Endothelial cell of umbilical vein (primary cell): ENCODE measurements around the gene AMN. TPM values are rescaled to one million over a fixed set of nuclear protein-coding genes. Genes with fewer than 3 reads are reported as not detected.

Source experiments
- BruUV-seq: library from RNA; stranded (reverse); fragments of 400-500 nt; replicated peaks from 2 replicates; lab custom pipeline; 2021; lab: Mats Ljungman, UMichigan
- CTCF ChIA-PET: fragments of 300-600, 350-600 bp; sonication (Branson Sonifier 250); formaldehyde crosslinking; loops from one replicate; lab custom pipeline; 2021; ENCODE audit warnings: antibody characterized with exemption, inconsistent platforms; lab: Charles Lee
- POLR2A ChIA-PET: fragments of 300-600, 350-600 bp; sonication (Branson Sonifier 250); formaldehyde crosslinking; loops from one replicate; lab custom pipeline; 2021; ENCODE audit warnings: antibody characterized with exemption, inconsistent platforms; lab: Charles Lee
- DNase-seq: peaks from one replicate; pipeline ENCODE4 v3.0.0-alpha.2; 2011; ENCODE audit warnings: low read depth, low spot score
- FAIRE-seq: peaks from 2 replicates; lab custom pipeline; 2011; peaks lifted over from hg19 to GRCh38; lab: Jason Lieb, UNC
- H2AFZ ChIP-seq: 2 replicates; pipeline ENCODE4 v1.6.0; 2012; ENCODE audit warnings: low read depth, low read length, control low read depth, inconsistent platforms
- H3K27ac ChIP-seq: 2 replicates; pipeline ENCODE4 v1.5.1; 2011; ENCODE audit warnings: low read depth, mild to moderate bottlenecking, control low read depth, low read length, moderate library complexity; ENCODE audit not compliant: insufficient read depth
- H3K27me3 ChIP-seq, 2 experiments: 2 replicates each; pipeline versions ENCODE4 v1.6.0 to v1.6.1; 2011; ENCODE audit warnings: low read length in 2 of 2, mixed read lengths in 1 of 2; ENCODE audit not compliant: control insufficient read depth in 2 of 2, insufficient read depth in 2 of 2
- H3K36me3 ChIP-seq, 2 experiments: 2 replicates in 1 of 2; 3 replicates in 1 of 2; pipeline ENCODE4 v1.5.1; 2011; ENCODE audit warnings: low read length in 2 of 2, mild to moderate bottlenecking in 1 of 2, moderate library complexity in 1 of 2; ENCODE audit not compliant: control insufficient read depth in 2 of 2, insufficient read depth in 2 of 2; ENCODE audit errors: extremely low read depth in 1 of 2
- H3K4me1 ChIP-seq: 3 replicates; pipeline ENCODE4 v1.5.1; 2011; ENCODE audit warnings: mild to moderate bottlenecking, low read length; ENCODE audit not compliant: control insufficient read depth, insufficient read depth; ENCODE audit errors: extremely low read depth
- H3K4me2 ChIP-seq: 2 replicates; pipeline ENCODE4 v1.6.1; 2011; ENCODE audit warnings: low read length, control low read depth, mixed read lengths; ENCODE audit not compliant: insufficient read depth
- H3K4me3 ChIP-seq, 3 experiments: fragments of 200-600 bp in 1 of 3; sonication (generic), shearing (Covaris generic) in 1 of 3; replicated peaks in 1 of 3; 2 replicates each; pipeline ENCODE4 v1.5.1; 2011 to 2016; ENCODE audit warnings: control low read depth in 3 of 3, low read length in 3 of 3, mild to moderate bottlenecking in 2 of 3, inconsistent platforms in 1 of 3, low read depth in 1 of 3, moderate library complexity in 1 of 3; ENCODE audit not compliant: insufficient read depth in 1 of 3
- H3K79me2 ChIP-seq: 2 replicates; pipeline ENCODE4 v1.6.0; 2012; ENCODE audit warnings: low read length, inconsistent platforms; ENCODE audit not compliant: control insufficient read depth, insufficient read depth
- H3K9ac ChIP-seq: replicated peaks from 2 replicates; pipeline ENCODE3; 2011; ENCODE audit warnings: low read length, control low read depth; ENCODE audit not compliant: insufficient read depth; ENCODE audit errors: extremely low read depth
- H3K9me1 ChIP-seq: replicated peaks from 3 replicates; pipeline ENCODE4 v1.6.0; 2011; ENCODE audit warnings: mild to moderate bottlenecking, low read length; ENCODE audit not compliant: control insufficient read depth, insufficient read depth; ENCODE audit errors: extremely low read depth
- H3K9me3 ChIP-seq: replicated peaks from 2 replicates; pipeline ENCODE4 v1.5.1; 2012; ENCODE audit warnings: low read length, inconsistent platforms; ENCODE audit not compliant: control insufficient read depth, insufficient read depth
- H4K20me1 ChIP-seq: replicated peaks from 2 replicates; pipeline ENCODE3; 2011; ENCODE audit warnings: mild to moderate bottlenecking, low read length; ENCODE audit not compliant: control insufficient read depth, insufficient read depth; ENCODE audit errors: extremely low read depth
- EZH2 ChIP-seq: IDR thresholded peaks from 2 replicates; pipeline ENCODE4 v1.6.1; 2012; ENCODE audit warnings: borderline replicate concordance, low read depth, mild to moderate bottlenecking, moderate library complexity, low read length, inconsistent platforms; ENCODE audit not compliant: severe bottlenecking
- FOS ChIP-seq: IDR thresholded peaks from 2 replicates; pipeline ENCODE4 v1.6.1; 2011; ENCODE audit warnings: mild to moderate bottlenecking, low read length, moderate library complexity, borderline replicate concordance; ENCODE audit not compliant: insufficient read depth
- GATA2 ChIP-seq: IDR thresholded peaks from 2 replicates; pipeline ENCODE4 v1.7.0; 2011; ENCODE audit warnings: low read depth, mild to moderate bottlenecking, moderate library complexity, mixed read lengths, low read length; ENCODE audit not compliant: insufficient read length, insufficient read depth
- JUN ChIP-seq: IDR thresholded peaks from 2 replicates; pipeline ENCODE4 v1.6.1; 2011; ENCODE audit warnings: borderline replicate concordance, low read depth; ENCODE audit not compliant: insufficient read length, insufficient read depth
- MYC ChIP-seq: IDR thresholded peaks from one replicate; pipeline ENCODE4 v1.6.1; 2011; ENCODE audit warnings: mild to moderate bottlenecking, low read depth, low read length
- POLR2A ChIP-seq: IDR thresholded peaks from 2 replicates; pipeline ENCODE4 v1.6.1; 2012; ENCODE audit warnings: low read depth, mild to moderate bottlenecking, control low read depth, low read length
- POLR2AphosphoS5 ChIP-seq: IDR thresholded peaks from 2 replicates; pipeline ENCODE4 v1.6.1; 2012; ENCODE audit warnings: low read depth, mild to moderate bottlenecking, control low read depth, low read length, moderate library complexity; ENCODE audit not compliant: insufficient read depth
- dilution Hi-C: fragments of 300-500 bp; cut with MboI; formaldehyde crosslinking; loops from one replicate; pipeline ENCODE4 v1.15.0; 2019; ENCODE audit warnings: low sequenced_read_pairs; ENCODE audit not compliant: extremely low pct_ligation_motif_present
- intact Hi-C: fragments of 100-400 bp; cut with micrococcal nuclease; formaldehyde crosslinking; loops from one replicate; pipeline ENCODE4 v1.10.0; 2022
- polyA plus RNA-seq, 4 experiments: library from polyadenylated mRNA; depleted of rRNA in 3 of 4; stranded (reverse) in 3 of 4; unstranded in 1 of 4; fragments of >200 nt; gene quantifications; 2 replicates each; pipeline versions ENCODE4 v1.2.1 to v1.2.3, GENCODE V29; 2011 to 2012; ENCODE audit warnings: missing spikeins in 1 of 4
- total RNA-seq: library from RNA; stranded (reverse); gene quantifications from 2 replicates; pipeline ENCODE4 v1.2.3, GENCODE V29; 2021
- TF ChIP-seq, protein P1 (sequence below): IDR thresholded peaks from 2 replicates; pipeline ENCODE4 v1.6.1; 2011; ENCODE audit not compliant: insufficient read depth, insufficient read length
- TF ChIP-seq, protein P2 (sequence below), 2 donors: IDR thresholded peaks; 1 replicate in 1 of 2; 2 replicates in 1 of 2; pipeline ENCODE4 v1.5.1; 2011; ENCODE audit warnings: low read length in 2 of 2, mild to moderate bottlenecking in 2 of 2, moderate library complexity in 2 of 2, control low read depth in 1 of 2, inconsistent platforms in 1 of 2, low read depth in 1 of 2; ENCODE audit not compliant: insufficient read depth in 1 of 2; ENCODE audit errors: extremely low read depth in 1 of 2

The AMN gene
- total and polyA plus RNA-seq, 2 donors (not counting 3 experiments of a cell fraction or from before 2014, with no cell fraction given) = 0.03 TPM; not detected in 1

DNA sequence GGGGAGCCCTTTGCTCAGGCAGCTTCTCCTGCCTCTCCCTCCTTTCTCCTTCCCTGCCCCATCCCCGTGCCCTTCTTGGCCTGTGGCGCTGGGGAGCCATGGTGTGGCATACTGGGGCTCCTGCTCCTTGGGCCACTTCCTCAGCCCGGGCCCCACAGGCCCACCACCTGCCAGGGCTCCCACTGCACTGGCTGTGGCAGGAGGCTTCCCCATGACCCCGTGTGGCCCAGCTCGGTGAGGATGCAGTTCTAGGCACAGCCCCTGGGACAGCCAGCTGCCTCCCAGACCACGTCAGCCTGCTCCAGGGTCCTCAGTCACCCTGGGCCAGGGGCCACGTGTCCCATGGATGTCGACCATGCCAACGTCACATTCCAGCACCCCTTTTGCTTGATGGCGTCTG lies 13.0 kb upstream of the AMN start:
- H3K4me1 ChIP-seq = no peaks in the 10 kb centered on the region
- dilution Hi-C loops (no loop called here), intact Hi-C loops (no loop called here)
- H3K36me3 ChIP-seq = peaks cover 0 to 10% of the 10 kb centered on the region in 2 experiments
- H4K20me1 ChIP-seq = no peaks in the 10 kb centered on the region
- H3K27me3 ChIP-seq = no peaks in the 10 kb centered on the region
- H3K9ac ChIP-seq = no peak overlapping the region
- DNase-seq = no peak
- no peaks in the 10 kb centered on the region for H3K79me2 ChIP-seq
- no peak overlapping the region for H3K4me2 ChIP-seq
- H3K4me3 ChIP-seq = no peak overlapping the region
- TF ChIP-seq, protein P1, sequence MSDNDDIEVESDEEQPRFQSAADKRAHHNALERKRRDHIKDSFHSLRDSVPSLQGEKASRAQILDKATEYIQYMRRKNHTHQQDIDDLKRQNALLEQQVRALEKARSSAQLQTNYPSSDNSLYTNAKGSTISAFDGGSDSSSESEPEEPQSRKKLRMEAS = no peak
- TF ChIP-seq JUN (no peak), EZH2 (no peak), POLR2AphosphoS5 (no peak)
- TF ChIP-seq, protein P2, sequence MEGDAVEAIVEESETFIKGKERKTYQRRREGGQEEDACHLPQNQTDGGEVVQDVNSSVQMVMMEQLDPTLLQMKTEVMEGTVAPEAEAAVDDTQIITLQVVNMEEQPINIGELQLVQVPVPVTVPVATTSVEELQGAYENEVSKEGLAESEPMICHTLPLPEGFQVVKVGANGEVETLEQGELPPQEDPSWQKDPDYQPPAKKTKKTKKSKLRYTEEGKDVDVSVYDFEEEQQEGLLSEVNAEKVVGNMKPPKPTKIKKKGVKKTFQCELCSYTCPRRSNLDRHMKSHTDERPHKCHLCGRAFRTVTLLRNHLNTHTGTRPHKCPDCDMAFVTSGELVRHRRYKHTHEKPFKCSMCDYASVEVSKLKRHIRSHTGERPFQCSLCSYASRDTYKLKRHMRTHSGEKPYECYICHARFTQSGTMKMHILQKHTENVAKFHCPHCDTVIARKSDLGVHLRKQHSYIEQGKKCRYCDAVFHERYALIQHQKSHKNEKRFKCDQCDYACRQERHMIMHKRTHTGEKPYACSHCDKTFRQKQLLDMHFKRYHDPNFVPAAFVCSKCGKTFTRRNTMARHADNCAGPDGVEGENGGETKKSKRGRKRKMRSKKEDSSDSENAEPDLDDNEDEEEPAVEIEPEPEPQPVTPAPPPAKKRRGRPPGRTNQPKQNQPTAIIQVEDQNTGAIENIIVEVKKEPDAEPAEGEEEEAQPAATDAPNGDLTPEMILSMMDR (IDR thresholded peaks at IDR 0.05; ENCODE audit: extremely low read depth in 1 of 2, insufficient read depth in 1 of 2, low read depth in 1 of 2, low read length in 2 of 2) = no peak
- no peak overlapping the region for H3K27ac ChIP-seq
- no peak overlapping the region for H2AFZ ChIP-seq
- CTCF ChIA-PET = interaction anchor here (1.2 kb wide), 1 partner anchor 8 kb away, joined by 3 read pairs; no protein-coding TSS in a partner anchor
- no TSS peak for BruUV-seq
- no peaks in the 10 kb centered on the region for H3K9me1 ChIP-seq
- H3K9me3 ChIP-seq = no peaks in the 10 kb centered on the region
- POLR2A ChIA-PET = no interaction called here
- no peak for FAIRE-seq

DNA sequence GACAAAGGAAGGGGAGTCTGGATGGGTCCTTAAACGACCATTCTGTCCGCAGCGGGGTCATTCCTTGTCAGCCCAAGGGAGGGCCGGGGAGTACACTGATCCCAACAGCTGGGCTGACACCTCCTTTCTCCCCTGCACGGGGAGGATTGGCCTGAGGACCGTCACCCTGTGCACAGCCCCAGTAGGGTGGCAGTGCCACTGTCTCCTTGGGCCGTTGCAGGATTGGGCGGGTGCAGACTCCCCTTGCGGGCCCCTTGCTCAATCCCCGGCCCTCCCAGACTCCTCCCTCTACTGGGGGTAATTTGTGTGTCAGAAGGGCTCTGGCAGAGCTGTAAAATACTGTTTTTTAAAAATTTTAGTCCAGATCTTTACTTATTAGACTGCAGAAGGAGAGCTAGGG lies 12.6 kb upstream of the AMN start:
- H3K36me3 ChIP-seq = peaks cover 0 to 10% of the 10 kb centered on the region in 2 experiments
- BruUV-seq = no TSS peak
- H3K4me2 ChIP-seq = no peak overlapping the region
- ChIA-PET POLR2A (no interaction called here), CTCF (interaction anchor here (1.3 kb wide), 1 partner anchor 215 kb away, joined by 3 read pairs; no protein-coding TSS in a partner anchor)
- FAIRE-seq (no peak), DNase-seq (no peak)
- no peaks in the 10 kb centered on the region for H3K27me3 ChIP-seq
- no peaks in the 10 kb centered on the region for H3K79me2 ChIP-seq
- no peak overlapping the region for H2AFZ ChIP-seq
- intact Hi-C loops (no loop called here), dilution Hi-C loops (no loop called here)
- H3K9ac ChIP-seq = no peak overlapping the region
- no peaks in the 10 kb centered on the region for H3K9me1 ChIP-seq
- no peak overlapping the region for H3K27ac ChIP-seq
- no peaks in the 10 kb centered on the region for H4K20me1 ChIP-seq
- TF ChIP-seq GATA2 (no peak), FOS (no peak), EZH2 (no peak), POLR2A (no peak), MYC (no peak)
- TF ChIP-seq, protein P2 (IDR thresholded peaks at IDR 0.05; ENCODE audit: extremely low read depth in 1 of 2, insufficient read depth in 1 of 2, low read depth in 1 of 2, low read length in 2 of 2) = no peak
- H3K4me3 ChIP-seq = no peak overlapping the region
- H3K9me3 ChIP-seq = no peaks in the 10 kb centered on the region
- H3K4me1 ChIP-seq = no peaks in the 10 kb centered on the region
